ENCODE results near the gene FAM20C.

The FAM20C gene

DNA sequence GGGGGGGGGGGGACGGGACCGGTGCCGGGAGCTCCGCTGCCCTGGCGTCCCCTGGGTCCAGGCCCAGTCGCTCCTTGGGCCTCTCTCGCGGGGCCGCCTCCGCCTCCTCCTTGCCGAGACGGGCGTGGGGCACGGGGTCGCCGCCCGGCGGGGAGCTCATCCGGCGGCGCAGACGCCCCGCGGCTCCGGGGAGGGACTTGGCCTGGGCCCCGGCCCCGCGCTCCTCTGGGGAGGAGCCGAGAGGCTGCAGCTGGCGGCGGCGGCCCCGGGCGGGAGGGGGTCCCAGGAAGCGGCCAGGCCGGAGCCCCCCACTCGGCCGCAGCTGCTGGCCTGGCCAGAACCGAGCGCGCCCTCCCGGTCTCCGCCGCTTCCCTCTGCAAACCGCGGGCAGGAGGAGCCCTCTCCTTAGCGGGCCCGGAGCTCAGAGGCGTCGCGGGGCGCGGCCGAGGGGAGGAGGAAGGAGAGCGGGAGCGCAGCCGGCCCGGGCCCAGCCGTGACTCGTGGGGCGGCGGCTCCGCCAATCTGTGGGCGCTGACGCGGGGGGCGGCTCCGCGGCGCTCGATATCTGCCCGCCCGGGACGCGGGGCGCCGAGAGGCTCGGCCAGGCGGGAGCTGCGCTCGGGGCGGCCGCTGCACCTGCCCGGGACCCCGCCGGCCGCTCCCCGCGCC, at the start of gene FAM20C:
Gene FAM20C (plus strand): TSS at position 591 of the 669 bp plus-strand sequence. CDS start 629 bp downstream, outside the sequence.
- peak; percentile 25 to 52 for DNase-seq

DNA sequence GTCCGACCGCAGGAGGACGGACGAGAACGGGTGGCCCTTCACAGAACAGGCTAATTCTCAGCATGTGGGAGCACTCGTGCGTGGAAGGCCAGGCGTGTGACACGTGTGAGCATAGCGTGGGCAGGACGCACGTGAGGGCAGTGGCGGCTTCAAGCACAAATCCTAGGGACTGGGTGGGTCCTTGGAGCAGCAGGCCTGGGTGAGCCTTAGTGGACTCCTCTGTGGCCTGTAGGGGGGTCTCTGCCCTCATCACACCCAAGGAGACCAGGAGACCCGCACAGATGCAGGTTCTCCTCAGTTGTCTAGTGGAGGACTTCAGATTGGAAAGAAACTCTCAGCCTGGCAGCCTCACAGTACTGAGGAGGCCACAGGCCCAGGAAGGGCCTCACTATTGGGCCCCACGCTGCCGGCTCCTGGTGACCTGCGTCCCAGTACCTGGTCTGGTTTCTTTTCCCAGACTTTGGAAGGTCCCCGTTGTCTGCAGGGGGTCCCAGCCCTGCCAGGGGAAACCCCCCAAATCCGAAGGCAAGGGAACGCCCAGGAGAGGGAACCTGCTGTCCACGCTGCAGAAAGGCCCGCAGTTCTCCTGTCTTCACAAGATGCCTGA, 49.1 kb upstream of the FAM20C start:
- no peak for DNase-seq

DNA sequence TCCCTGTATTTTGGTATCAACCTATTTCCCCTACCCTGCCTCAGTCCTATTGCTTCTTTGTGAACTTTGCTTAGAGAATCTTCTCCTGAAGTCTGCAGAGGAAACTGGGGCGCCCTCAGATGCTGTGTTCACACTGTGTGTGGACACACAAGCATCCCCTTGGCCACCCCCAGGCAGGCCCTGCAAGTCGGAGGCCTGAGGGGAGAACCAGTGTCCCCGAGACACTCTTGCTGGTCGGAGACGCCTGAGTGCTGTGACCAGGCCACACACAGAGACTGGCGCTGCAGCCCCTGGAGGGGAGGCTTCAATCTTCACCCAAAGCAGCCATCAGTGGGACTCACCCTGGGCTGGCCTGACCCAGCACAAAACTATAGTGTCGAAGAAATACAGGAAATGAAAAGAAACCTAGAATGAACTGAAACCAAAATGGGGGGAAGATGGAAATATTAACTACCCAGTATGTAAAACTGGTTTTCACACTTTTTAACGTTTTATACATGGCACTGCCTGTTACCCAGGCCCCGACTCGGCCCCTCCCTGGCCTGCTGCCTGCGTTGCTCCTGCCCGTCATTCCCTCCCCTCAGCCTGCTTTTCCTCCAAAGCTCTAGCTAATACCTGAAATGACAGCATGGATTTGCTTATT, 48.4 kb upstream of the FAM20C start:
- DNase-seq: no peak

DNA sequence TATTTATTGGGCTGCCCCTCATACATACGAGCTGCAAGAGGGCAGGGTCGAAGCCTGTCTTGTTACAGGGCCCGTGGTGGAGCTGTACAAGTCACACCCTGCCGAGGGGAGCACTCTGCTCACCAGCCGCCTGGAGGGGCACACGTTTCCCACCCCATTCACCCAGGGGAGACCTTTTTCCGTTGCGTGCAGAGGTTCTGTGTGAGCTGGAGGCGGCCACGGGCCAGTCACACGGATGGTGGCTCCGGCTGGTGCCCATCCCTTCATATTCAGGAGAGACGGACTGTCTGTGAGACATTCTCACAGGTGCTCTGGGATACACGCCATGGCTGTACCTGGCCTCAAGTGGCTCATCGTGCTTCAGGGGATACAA, 47.9 kb upstream of the FAM20C start:
- no peak for DNase-seq

DNA sequence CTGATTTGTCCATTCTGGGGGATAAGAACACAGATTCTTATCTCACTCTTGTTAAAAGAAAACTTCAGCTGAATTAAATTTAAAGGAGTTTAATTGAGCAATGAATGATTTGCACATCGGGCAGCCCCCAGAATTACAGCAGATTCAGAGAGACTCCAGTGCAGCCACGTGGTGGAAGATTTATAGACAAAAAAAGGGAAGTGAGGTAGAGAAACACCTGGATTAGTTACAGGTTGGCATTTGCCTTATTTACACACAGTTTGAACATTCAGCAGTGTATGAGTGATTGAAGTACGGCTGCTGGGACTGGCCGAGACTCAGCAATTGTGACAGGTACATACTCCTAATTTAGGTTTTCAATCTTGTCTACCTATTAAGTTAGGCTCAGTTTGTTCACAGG, 46.5 kb upstream of the FAM20C start:
- no peak for DNase-seq

DNA sequence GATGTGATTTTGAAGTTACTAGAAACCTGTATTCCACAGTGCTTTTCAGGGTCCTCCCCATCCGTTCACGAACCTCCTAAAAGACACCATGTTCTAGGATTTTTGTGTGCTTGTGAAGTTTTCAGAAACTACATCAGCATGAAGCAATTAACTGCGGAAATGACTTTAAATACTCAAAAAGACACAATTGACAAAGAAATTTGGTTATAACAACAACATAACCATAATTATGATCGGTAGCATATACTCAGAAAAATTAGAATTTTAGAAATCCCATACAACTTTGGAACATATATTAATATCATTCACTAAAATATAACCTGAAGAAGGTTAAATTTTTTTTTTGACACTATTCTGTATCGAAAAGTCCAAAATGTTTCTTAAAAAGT, 43.8 kb upstream of the FAM20C start:
- no peak for DNase-seq

DNA sequence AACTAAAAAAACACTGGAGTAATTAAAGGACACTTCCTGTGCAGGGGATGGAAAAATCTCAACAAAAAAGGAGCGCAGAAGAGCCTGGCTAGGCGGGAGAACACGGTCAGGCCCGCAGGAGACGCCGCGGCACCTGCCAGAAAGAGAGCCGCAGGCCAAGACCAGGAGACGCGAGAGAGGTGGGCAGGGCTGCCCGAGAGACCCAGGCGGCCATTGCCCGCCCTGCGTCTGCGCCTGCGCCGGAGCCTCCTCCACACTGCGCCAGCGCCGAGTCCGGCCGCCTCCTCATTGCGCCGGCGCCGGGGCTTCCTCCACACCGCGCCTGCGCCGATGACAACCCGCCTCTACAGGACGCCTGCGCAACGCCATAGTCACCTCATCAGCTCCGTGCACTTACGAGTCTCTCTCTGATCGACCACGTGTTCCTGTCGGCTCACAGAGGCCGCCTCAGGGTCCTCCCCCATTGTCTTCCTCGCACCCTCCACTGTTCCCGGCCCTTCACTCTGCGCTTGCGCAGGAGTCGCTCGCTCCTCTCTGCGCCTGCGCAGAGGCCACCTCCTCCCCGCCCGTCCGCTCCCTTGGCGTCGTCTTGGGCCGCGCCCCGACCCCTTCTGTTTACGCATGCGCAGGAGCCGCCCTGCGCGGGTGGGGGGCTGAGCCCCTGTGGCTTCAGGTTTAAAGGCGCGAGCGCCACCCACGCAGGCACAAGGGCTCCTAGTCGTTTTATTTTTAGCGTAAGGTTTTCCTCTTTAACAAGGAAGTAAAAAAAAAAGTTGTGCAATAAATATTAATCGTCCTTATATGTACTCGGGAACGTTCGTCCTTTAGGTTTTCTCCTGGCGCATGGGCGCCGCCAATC, 43.2 kb upstream of the FAM20C start:
- DNase-seq: peak; percentile 98

DNA sequence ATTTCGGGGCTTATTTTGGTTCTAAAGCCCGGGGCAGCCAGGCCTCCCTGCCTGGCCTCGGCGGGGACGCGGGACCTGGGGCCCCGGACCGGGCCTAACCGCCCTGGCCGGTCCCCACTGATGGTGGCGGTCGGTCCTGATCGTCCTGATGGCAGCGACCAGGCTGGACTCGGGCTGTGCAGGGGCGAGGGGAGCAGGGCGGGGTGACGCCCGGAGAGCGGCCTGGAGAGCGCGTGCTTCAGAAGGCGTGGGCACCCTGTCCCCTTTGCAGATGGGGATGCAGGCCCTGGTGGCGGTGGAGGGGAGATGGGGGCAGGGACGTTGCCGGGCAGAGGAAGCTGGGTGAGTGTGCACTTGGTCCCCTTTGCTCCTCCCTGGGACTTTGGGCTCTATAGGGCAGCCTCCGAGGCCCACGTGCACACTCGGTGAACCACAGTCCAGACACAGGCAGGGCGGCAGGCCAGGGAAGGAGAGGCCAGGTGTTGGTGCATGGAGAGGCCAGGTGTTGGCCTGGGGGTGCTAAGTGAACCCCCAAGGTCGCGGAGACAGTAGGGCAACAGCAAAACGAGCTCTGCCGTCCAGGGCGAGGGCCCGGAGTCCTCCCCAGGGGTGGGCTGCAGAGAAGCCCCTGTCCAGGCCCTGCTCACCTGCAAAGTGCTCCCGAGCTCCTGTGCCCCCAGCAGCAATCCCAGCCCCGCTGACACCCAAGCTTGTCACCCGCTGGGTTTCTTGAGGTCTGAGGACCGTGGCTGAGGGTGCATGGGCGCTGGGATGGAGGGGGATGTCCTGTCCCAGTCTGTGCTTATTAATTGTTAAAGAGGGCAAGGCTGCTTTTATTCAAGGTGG, 42.4 kb upstream of the FAM20C start:
- no peak for DNase-seq

DNA sequence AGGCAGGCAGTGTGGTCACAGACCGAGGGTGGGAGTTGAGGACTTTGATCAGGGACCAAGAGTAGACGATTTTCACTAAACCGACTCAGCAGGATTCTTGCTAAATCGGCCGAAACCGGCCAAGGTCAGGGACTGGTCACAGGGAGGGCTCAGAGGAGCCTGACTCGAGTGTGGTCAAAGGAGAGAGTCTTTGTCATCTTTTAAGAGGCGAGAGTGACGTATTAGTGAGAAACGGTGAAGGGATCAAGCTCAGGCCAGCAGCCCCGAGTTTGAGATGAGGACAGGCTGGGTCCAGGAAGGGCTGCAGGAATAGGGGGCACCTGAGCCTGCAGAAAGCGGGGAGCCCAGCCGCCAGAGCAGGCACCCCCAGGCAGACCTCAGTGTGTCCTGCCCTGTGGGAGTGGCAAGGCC, 41.6 kb upstream of the FAM20C start:
- no peak for DNase-seq

DNA sequence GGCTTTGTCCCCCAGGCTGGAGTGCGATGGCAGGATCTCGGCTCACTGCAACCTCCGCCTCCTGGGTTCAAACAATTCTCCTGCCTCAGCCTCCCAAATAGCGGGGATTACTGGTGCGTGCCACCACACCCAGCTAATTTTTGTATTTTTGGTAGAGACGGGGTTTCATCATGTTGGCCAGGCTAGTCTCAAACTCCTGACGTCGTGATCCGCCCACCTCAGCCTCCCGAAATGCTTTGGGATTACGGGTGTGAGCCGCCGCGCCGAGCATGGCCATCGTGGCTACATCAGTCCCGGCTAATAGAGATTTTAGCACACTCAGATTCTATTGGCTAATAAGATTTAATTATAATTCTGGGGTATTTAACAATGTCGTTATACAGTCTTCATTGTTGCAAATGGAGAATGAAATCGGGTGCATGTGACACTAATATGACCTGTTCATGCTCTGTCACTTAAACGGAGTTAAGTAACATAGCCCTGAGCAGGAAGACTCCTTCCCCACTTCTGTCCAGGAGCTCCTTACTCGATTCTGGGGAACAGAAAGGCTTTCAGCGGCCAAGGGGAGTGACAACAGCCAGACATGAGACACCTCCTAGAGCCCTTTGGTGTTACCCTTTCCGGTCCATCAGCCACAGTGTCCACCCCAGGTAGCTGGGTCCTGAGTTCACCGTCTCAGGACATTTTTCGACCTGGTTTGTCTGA, 40.9 kb upstream of the FAM20C start:
- no peak for DNase-seq

DNA sequence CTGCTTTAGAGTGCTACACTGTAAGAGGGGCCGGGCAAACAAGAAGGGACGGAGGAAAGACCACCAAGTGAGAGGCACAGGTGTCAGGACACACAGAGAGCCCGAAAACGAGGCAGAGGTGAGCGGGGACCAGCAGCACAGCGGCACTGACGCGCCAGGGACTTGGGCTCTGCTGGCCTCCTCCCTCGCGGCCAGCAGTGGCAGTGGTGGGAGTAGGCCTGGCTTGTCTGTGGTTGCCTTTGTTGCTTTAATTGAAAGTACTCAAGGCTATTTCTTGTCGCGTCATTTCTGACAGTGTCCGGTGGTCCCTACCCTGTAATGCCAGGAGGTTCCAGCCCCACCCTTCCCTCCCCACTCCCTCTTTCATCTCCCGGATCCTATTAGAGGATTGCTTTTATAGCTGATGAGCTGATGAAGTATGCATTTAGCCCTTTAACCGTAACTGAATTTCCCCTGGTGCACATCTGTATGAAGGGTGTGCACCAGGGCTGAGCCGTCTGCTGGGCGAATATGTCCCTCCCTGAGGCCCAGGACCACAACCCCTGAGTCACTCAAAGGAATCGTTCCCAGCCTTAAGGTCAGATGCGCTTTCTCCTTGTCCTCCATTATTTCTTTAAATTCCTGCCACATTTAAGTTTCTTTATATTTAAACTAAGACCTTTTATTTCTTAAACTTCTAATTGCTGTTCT, 39.5 kb upstream of the FAM20C start:
- no peak for DNase-seq

DNA sequence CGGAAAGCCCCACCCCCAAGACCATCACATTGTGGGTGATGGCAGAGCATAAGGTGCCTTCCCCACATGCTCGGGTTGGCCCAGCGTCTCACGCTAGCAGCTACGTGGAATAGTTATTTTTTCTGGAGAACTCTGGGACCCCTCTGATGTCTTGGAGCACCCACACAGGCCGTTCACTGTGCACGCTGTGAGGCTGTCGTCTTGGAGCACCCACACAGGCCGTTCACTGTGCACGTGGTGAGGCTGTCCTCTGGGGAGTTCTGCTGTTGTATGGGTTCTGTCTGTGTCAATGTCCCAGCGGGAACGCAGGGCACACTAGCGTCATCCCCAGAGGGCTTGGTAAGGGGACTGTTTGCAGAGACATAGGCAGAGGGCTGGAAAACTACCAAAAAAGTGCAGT, 38.8 kb upstream of the FAM20C start:
- no peak for DNase-seq

DNA sequence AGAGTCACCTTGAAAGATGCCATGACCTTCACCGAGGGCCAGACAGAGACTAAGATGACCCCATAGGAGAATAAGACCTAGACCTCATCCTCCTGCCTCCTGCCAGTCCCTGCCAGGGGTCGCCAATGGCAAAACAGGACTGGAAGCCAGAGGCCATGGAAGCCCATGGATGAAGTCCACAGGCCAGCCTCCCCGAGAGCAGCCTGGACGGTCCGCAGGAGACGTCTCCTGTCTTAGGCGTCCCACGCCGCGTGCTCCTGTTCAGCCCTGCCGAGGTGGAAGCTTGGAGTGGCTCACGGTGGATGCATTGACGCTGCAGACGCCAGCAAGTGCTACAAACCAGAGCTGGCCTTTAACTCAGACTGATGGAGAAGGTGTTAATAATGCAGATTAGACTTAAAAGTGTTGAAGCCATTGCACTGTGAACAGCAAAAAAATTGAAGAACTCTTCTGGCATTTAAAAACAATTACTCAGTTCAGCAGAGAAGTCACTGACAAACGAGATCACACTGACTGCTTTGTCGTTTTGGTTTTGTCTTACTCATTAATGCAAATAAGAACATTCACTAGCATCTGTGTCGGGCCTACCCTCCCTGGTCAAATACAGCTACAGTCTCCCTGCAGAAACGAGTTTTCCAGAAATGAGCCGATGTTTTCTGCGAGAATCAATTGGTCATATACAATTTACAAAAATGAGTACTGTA, 38.1 kb upstream of the FAM20C start:
- DNase-seq: no peak

DNA sequence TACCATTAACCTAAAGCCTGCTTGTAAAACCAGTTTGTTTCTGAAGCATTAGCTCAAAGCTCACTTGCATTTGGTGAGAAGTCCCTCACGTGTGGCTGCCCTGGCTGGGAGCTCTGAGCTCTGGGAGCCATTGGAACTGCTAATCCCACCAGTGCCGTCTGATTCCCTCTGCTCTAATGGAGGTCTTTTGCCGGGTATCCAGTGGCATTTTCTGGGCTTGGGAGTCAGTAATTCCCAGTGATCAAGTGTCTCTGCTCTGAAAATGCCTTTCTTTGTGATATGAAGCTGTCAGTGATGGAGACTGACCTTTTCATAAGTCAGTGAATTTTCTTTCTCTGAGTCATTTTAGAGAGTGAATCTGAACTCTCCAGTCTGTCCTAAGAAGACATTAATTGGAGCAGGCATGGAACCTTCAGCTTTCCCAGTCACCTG, 36.9 kb upstream of the FAM20C start:
- DNase-seq: no peak

DNA sequence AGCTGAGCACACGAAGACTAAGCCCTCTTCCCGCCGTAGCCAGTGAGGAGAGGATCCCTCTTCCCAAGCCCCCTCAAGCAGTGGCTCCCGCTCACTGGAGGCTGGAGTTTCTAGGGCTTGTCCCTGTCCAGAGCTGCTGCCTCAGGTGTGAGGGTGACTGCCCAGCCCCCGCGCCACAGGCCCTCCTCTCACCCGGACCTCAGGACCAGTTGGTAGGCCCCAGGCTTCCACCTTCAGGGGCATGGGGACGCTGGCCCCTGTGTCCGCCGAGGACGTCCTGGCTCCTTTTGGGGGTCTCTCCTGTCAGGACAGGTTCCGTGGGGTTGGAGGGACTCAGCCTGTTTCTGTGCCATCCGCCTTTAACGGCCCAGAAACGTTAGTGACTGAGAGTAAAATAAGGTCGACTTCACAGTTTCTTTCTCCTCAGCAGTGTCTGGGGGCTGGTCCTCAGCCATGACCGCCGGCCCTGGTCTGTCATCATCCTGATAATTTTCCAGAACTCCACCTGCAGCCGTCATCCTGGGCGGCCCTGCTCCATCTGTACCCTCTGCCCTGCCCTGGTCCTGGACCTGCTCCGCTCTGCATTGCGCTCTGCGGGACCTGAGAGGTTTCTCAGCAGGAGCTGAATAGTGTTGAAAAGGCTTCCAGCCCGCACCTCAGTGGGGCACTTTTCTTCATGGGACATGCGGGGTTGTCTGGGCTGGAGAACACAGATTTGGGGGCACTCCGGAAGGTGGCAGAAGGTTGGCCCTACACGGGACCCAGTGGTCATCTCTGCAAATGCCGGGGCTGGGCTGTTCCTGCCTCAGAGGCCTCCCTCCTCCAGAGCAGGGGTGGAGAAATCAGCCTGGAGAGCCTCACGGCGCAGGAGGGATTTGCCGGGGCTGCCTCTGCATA, 36.0 kb upstream of the FAM20C start:
- no peak for DNase-seq

DNA sequence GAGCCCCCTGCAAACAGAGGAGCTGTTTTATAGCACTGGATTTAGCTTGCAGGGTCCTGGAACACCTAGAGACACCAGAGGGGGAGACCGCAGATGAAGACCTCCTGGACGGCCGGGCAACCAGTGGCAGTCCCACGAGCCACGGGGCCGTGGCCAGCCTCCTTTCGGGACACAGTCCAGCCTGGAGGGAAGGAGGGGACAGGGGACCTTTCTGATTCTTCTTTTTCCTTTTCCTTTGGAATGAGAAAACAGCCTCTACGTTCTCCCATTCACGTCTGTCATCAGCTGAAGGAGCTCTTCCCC, 35.4 kb upstream of the FAM20C start:
- DNase-seq: no peak

DNA sequence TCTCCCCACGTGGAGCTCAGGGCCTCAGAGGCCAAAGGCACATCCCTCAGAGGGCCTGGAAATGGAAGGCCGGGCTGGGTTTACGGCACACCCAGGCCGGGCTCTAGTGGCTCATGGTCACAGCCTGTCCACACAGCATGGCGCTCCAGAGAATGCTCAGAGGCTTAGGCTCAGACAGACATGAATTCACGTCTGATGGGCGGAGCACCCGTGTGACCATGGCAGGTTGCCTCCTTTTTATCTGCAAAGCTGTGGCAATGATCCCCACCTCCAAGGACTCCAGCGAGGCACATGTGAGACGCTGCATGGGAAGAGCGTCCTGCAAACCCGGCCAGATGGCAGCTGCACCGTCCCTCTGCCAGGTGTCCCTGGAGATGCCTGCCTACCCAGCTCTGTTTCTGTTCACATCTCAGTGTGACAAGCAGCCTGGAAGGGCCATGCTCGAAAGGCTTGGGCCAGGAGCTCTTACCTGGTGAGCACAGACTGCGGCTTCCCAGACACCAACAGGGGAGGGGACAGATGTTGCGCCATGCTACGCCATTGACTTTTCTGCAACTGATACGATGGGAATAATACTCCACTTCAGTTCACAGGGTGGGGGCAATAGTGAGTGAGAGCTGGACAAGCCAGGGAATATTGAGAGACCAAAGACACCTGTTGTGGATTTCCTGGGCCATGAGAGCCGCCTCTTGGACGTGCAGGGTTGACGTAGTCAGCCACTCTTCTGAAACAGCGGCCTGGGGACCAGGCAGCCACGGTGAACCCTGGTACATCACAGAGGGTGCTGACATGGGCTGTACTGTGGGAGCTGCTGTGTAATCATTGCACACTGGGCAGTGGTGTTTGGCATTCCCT, 34.4 kb upstream of the FAM20C start:
- no peak for DNase-seq

DNA sequence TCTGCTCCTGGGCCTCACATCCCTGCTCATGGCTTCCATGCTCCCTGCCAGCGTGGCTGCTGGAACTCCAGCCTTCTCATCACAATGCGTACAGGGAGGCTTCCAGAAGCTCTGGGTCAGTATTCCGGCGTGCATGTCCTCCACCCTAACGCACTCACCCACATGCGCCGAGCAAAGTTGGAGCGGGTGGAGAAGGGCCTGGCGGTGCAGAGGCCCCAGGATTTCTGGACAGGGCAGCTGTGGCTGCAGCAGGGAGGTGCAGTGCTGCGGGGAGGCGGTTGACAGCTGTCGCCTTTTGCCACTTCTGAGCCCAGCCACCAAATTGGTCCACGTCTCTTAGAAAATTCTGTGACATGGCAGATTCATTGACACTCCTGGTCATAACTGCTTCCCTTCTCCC, 33.6 kb upstream of the FAM20C start:
- DNase-seq: no peak
